Glutamatergic neuron (in vitro differentiated cells): ENCODE measurements around the gene PTPRN2. TPM values are rescaled to one million over a fixed set of nuclear protein-coding genes. Genes with fewer than 3 reads are reported as not detected.
"Not testable (repeated sequence)": the region's sequence is repeated elsewhere in the genome, so short reads cannot be mapped to it uniquely, and the experiment has no call there.

Source experiments
- DNase-seq: peaks from one replicate; pipeline ENCODE4 v3.0.0; 2022
- H3K27ac Mint-ChIP-seq: one replicate; pipeline ENCODE4 v1.8.0; 2020; ENCODE audit warnings: mild to moderate bottlenecking, mixed read lengths, inconsistent platforms; ENCODE audit not compliant: unreplicated experiment
- H3K27me3 Mint-ChIP-seq: one replicate; pipeline ENCODE4 v1.8.0; 2020; ENCODE audit warnings: mild to moderate bottlenecking, moderate library complexity, mixed read lengths, inconsistent platforms; ENCODE audit not compliant: unreplicated experiment
- H3K36me3 Mint-ChIP-seq: one replicate; pipeline ENCODE4 v1.8.0; 2020; ENCODE audit warnings: mild to moderate bottlenecking, mixed read lengths, inconsistent platforms; ENCODE audit not compliant: unreplicated experiment
- H3K4me1 Mint-ChIP-seq: one replicate; pipeline ENCODE4 v1.8.0; 2020; ENCODE audit warnings: mild to moderate bottlenecking, low read depth, mixed read lengths, inconsistent platforms; ENCODE audit not compliant: unreplicated experiment
- H3K4me3 Mint-ChIP-seq: one replicate; pipeline ENCODE4 v1.8.0; 2020; ENCODE audit warnings: mild to moderate bottlenecking, mixed read lengths, inconsistent platforms; ENCODE audit not compliant: unreplicated experiment
- H3K9me3 Mint-ChIP-seq: one replicate; pipeline ENCODE4 v1.8.0; 2020; ENCODE audit warnings: mild to moderate bottlenecking, moderate library complexity, mixed read lengths, inconsistent platforms; ENCODE audit not compliant: unreplicated experiment
- CTCF ChIP-seq: fragments of 200-600 bp; sonication (generic); IDR thresholded peaks from one replicate; pipeline ENCODE4 v1.5.0; 2021; ENCODE audit not compliant: partially characterized antibody, unreplicated experiment
- total RNA-seq: library from RNA; stranded (reverse); fragmentation: NEBNext Ultra II Directional; extraction: Animal tissue kit (Norgen Biotek cat#: 25700); gene quantifications from one replicate; pipeline ENCODE4 v1.2.1, GENCODE V29; 2021; ENCODE audit not compliant: unreplicated experiment

PTPRN2 gene
- total RNA-seq, 1 donor from 2014 or later = 49.0 TPM

DNA sequence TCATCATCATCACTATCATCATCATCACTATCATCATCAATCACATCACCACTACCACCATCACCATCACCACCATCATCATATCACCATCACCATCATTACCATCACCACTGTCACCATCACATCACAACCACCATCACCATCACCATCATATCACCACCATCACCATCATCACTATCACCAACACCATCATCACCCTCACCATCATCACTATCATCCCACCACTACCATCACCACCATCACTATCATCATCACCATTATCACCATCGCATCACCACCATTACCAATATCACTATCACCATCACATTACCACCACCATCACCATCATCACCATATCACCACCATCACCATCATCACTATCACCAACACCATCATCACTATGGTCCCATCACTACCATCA, 539.1 kb downstream of the PTPRN2 start:
- no peak overlapping the region for H3K4me3 Mint-ChIP-seq
- peaks cover 12% of the 10 kb centered on the region for H3K9me3 Mint-ChIP-seq
- peaks cover 5% of the 10 kb centered on the region for H3K36me3 Mint-ChIP-seq
- TF ChIP-seq CTCF = no peak
- peaks cover 7% of the 10 kb centered on the region for H3K4me1 Mint-ChIP-seq
- H3K27ac Mint-ChIP-seq = no peak overlapping the region
- no peak for DNase-seq
- H3K27me3 Mint-ChIP-seq = peaks cover 5% of the 10 kb centered on the region

DNA sequence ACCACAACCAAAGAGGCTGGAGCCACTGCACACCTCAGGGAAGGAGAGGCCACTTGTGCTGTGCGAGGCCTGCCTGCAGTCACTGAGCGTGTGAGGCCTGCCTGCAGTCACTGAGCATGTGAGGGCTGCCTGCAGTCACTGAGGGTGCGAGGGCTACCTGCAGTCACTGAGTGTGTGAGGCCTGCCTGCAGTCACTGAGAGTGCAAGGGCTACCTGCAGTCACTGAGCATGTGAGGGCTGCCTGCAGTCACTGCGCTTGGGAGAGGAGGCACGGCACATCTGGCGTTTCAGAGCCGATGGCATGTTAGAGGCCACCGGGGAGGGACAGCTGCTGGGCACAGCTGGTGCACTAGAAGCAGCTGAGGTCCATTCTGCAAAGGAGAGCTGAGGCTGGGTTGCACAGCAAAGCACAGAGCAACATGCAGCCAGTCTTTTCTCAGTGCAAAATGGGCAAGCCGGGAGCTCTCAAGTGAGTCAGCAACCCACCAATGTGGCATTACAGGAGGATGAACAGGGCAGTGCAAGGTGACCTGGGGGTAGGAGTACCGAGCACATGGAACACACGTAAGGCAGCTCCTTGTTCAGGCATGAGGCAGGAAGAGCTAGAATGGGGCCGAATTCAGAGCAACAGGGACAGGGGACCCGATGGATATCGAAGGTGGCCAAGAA, 540.1 kb downstream of the PTPRN2 start:
- no peak for DNase-seq
- H3K4me1 Mint-ChIP-seq = peaks cover 2% of the 10 kb centered on the region
- peaks cover 7% of the 10 kb centered on the region for H3K9me3 Mint-ChIP-seq
- H3K27ac Mint-ChIP-seq = no peak overlapping the region
- no peak for TF ChIP-seq CTCF
- H3K36me3 Mint-ChIP-seq = no peaks in the 10 kb centered on the region
- peaks cover 1% of the 10 kb centered on the region for H3K27me3 Mint-ChIP-seq
- no peak overlapping the region for H3K4me3 Mint-ChIP-seq

- not testable (repeated sequence) for H3K36me3 Mint-ChIP-seq, H3K4me1 Mint-ChIP-seq, H3K9me3 Mint-ChIP-seq, H3K4me3 Mint-ChIP-seq, H3K27ac Mint-ChIP-seq, DNase-seq, H3K27me3 Mint-ChIP-seq
Measured at GRCh38 chr7:158046246-158046645, 541.4 kb downstream of the PTPRN2 start.

GRCh38 chr7:158044482-158044823, 543.2 kb downstream of the PTPRN2 start:
- Mint-ChIP-seq H3K27ac (no peak overlapping the region), H3K36me3 (peaks cover 10% of the 10 kb centered on the region), H3K27me3 (peaks cover 5% of the 10 kb centered on the region), H3K4me3 (no peak overlapping the region), H3K4me1 (no peaks in the 10 kb centered on the region), H3K9me3 (peaks cover 6% of the 10 kb centered on the region)
- TF ChIP-seq CTCF = no peak
- no peak for DNase-seq

DNA sequence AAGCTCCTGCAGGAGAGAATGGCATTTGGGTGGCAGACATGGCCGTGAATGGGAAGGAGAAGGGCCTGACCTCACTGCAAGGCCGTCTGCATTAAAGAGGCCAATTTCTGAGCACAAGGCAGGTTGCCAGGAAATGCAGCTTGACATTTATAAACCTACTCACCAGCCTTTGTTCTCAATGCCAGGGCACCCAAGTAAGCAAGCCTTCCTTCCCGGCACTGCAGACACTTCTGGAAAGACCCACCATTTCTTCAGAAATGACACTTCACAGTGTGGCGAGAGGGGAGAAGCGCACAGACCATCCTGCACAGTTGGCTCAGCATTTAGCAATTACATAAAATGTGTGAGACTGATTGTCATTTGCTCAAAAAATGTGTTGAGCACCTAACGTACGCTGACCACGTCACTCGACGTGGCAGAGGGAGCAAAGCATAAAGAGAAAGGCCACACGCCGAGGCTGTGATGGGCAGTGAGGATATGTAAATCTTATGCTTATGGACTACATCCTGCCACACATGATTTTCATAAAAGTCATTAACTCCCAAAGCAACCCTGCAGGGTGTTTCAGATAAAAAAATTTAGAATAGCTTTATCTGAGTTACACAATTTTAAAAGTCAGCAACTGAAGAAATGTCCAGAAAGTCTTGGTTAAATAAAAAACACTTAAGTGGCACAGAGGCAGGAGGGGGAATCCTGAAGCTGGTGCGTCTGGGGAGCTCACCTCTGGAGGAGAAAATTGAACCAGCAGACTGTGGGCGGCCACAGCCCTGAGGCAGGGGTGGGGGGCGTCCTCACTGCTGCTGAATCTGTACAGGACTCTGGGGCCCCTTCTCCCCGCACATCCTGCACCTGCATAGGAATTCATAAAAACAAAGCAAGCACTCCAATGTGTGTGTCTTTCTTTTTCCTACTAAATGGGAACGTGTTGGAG, 543.8 kb downstream of the PTPRN2 start:
- no peak for DNase-seq
- Mint-ChIP-seq H3K4me3 (no peak overlapping the region), H3K9me3 (peaks cover 8% of the 10 kb centered on the region), H3K27me3 (peaks cover 5% of the 10 kb centered on the region), H3K4me1 (no peaks in the 10 kb centered on the region), H3K27ac (no peak overlapping the region), H3K36me3 (peaks cover 15% of the 10 kb centered on the region)
- TF ChIP-seq CTCF = no peak
